Measurements from ENCODE around the gene ANKFY1.
"Not testable (repeated sequence)": the region's sequence is repeated elsewhere in the genome, so short reads cannot be mapped to it uniquely, and the experiment has no call there.

The ANKFY1 gene

GRCh38 chr17:4140125-4140524 lies 123.7 kb downstream of the ANKFY1 start:
- Histone ChIP-seq H3K27me3 (ENCODE audit: control insufficient read depth, insufficient read depth, low read length) (no peaks in the 10 kb centered on the region), H3K4me3 (ENCODE audit: low read depth, low read length) (no peak overlapping the region), H3K4me1 (ENCODE audit: control insufficient read depth, insufficient read depth, low read length) (peaks cover 12% of the 10 kb centered on the region; the same call in 1 of the 2 replicates), H3K9ac (ENCODE audit: low read length) (no peak overlapping the region), H3K36me3 (ENCODE audit: control insufficient read depth, insufficient read depth, low read length) (0 out of 2 replicates have a peak, but pooled peaks cover 5% of the 10 kb centered on the region), H3K27ac (ENCODE audit: low read depth, low read length) (no peak overlapping the region), H3K9me3 (ENCODE audit: control insufficient read depth, insufficient read depth, low read depth, low read length) (no peaks in the 10 kb centered on the region)

GRCh38 chr17:4138906-4139526 lies 124.8 kb downstream of the ANKFY1 start:
- not testable (repeated sequence) for H3K9ac ChIP-seq (ENCODE audit: low read length); H3K27ac ChIP-seq (ENCODE audit: low read depth, low read length); H3K36me3 ChIP-seq (ENCODE audit: control insufficient read depth, insufficient read depth, low read length); H3K4me1 ChIP-seq (ENCODE audit: control insufficient read depth, insufficient read depth, low read length); H3K4me3 ChIP-seq (ENCODE audit: low read depth, low read length); H3K27me3 ChIP-seq (ENCODE audit: control insufficient read depth, insufficient read depth, low read length); H3K9me3 ChIP-seq (ENCODE audit: control insufficient read depth, insufficient read depth, low read depth, low read length)

GRCh38 chr17:4136373-4136772 lies 127.4 kb downstream of the ANKFY1 start:
- no peak overlapping the region for H3K9ac ChIP-seq (ENCODE audit: low read length)
- H3K4me1 ChIP-seq (ENCODE audit: control insufficient read depth, insufficient read depth, low read length) = 0 out of 2 replicates have a peak, but pooled peaks cover under 1% of the 10 kb centered on the region
- H3K36me3 ChIP-seq (ENCODE audit: control insufficient read depth, insufficient read depth, low read length) = 0 out of 2 replicates have a peak, but pooled peaks cover 5% of the 10 kb centered on the region
- no peaks in the 10 kb centered on the region for H3K27me3 ChIP-seq (ENCODE audit: control insufficient read depth, insufficient read depth, low read length)
- H3K4me3 ChIP-seq (ENCODE audit: low read depth, low read length) = no peak overlapping the region
- H3K9me3 ChIP-seq (ENCODE audit: control insufficient read depth, insufficient read depth, low read depth, low read length) = no peaks in the 10 kb centered on the region
- H3K27ac ChIP-seq (ENCODE audit: low read depth, low read length) = no peak overlapping the region

GRCh38 chr17:4135489-4135888 lies 128.3 kb downstream of the ANKFY1 start:
- no peaks in the 10 kb centered on the region for H3K9me3 ChIP-seq (ENCODE audit: control insufficient read depth, insufficient read depth, low read depth, low read length)
- no peak overlapping the region for H3K9ac ChIP-seq (ENCODE audit: low read length)
- H3K36me3 ChIP-seq (ENCODE audit: control insufficient read depth, insufficient read depth, low read length) = 0 out of 2 replicates have a peak, but pooled peaks cover 5% of the 10 kb centered on the region
- no peaks in the 10 kb centered on the region for H3K27me3 ChIP-seq (ENCODE audit: control insufficient read depth, insufficient read depth, low read length)
- H3K27ac ChIP-seq (ENCODE audit: low read depth, low read length) = no peak overlapping the region
- no peaks in the 10 kb centered on the region for H3K4me1 ChIP-seq (ENCODE audit: control insufficient read depth, insufficient read depth, low read length)
- H3K4me3 ChIP-seq (ENCODE audit: low read depth, low read length) = no peak overlapping the region

- Histone ChIP-seq H3K27me3 (ENCODE audit: control insufficient read depth, insufficient read depth, low read length) (no peaks in the 10 kb centered on the region), H3K9me3 (ENCODE audit: control insufficient read depth, insufficient read depth, low read depth, low read length) (no peaks in the 10 kb centered on the region), H3K4me1 (ENCODE audit: control insufficient read depth, insufficient read depth, low read length) (no peaks in the 10 kb centered on the region), H3K36me3 (ENCODE audit: control insufficient read depth, insufficient read depth, low read length) (0 out of 2 replicates have a peak, but pooled peaks cover 5% of the 10 kb centered on the region), H3K9ac (ENCODE audit: low read length) (no peak overlapping the region), H3K27ac (ENCODE audit: low read depth, low read length) (no peak overlapping the region), H3K4me3 (ENCODE audit: low read depth, low read length) (no peak overlapping the region)
Measured at GRCh38 chr17:4134721-4135120, 129.1 kb downstream of the ANKFY1 start.

- Histone ChIP-seq H3K36me3 (ENCODE audit: control insufficient read depth, insufficient read depth, low read length) (no peaks in the 10 kb centered on the region), H3K9ac (ENCODE audit: low read length) (no peak overlapping the region), H3K27ac (ENCODE audit: low read depth, low read length) (no peak overlapping the region), H3K4me3 (ENCODE audit: low read depth, low read length) (no peak overlapping the region), H3K9me3 (ENCODE audit: control insufficient read depth, insufficient read depth, low read depth, low read length) (no peaks in the 10 kb centered on the region), H3K4me1 (ENCODE audit: control insufficient read depth, insufficient read depth, low read length) (no peaks in the 10 kb centered on the region), H3K27me3 (ENCODE audit: control insufficient read depth, insufficient read depth, low read length) (no peaks in the 10 kb centered on the region)
Measured at GRCh38 chr17:4130715-4131114, 133.1 kb downstream of the ANKFY1 start.

- Histone ChIP-seq H3K27ac (ENCODE audit: low read depth, low read length) (no peak overlapping the region), H3K36me3 (ENCODE audit: control insufficient read depth, insufficient read depth, low read length) (peaks cover 8% of the 10 kb centered on the region), H3K9me3 (ENCODE audit: control insufficient read depth, insufficient read depth, low read depth, low read length) (no peaks in the 10 kb centered on the region), H3K27me3 (ENCODE audit: control insufficient read depth, insufficient read depth, low read length) (no peaks in the 10 kb centered on the region), H3K4me3 (ENCODE audit: low read depth, low read length) (no peak overlapping the region), H3K9ac (ENCODE audit: low read length) (no peak overlapping the region), H3K4me1 (ENCODE audit: control insufficient read depth, insufficient read depth, low read length) (no peaks in the 10 kb centered on the region)
Measured at GRCh38 chr17:4127555-4127954, 136.2 kb downstream of the ANKFY1 start.

GRCh38 chr17:4125552-4125951 lies 138.2 kb downstream of the ANKFY1 start:
- Histone ChIP-seq H3K4me3 (ENCODE audit: low read depth, low read length) (no peak overlapping the region), H3K36me3 (ENCODE audit: control insufficient read depth, insufficient read depth, low read length) (peaks cover 21% of the 10 kb centered on the region), H3K27me3 (ENCODE audit: control insufficient read depth, insufficient read depth, low read length) (no peaks in the 10 kb centered on the region), H3K27ac (ENCODE audit: low read depth, low read length) (0 out of 2 replicates have a peak overlapping the region, but pooled peaks have one; percentile 1), H3K4me1 (ENCODE audit: control insufficient read depth, insufficient read depth, low read length) (no peaks in the 10 kb centered on the region), H3K9me3 (ENCODE audit: control insufficient read depth, insufficient read depth, low read depth, low read length) (no peaks in the 10 kb centered on the region), H3K9ac (ENCODE audit: low read length) (no peak overlapping the region)

GRCh38 chr17:4124999-4125398 lies 138.8 kb downstream of the ANKFY1 start:
- Histone ChIP-seq H3K36me3 (ENCODE audit: control insufficient read depth, insufficient read depth, low read length) (peaks cover 23% of the 10 kb centered on the region), H3K27ac (ENCODE audit: low read depth, low read length) (0 out of 2 replicates have a peak overlapping the region, but pooled peaks have one; percentile 1), H3K9ac (ENCODE audit: low read length) (no peak overlapping the region), H3K4me1 (ENCODE audit: control insufficient read depth, insufficient read depth, low read length) (no peaks in the 10 kb centered on the region), H3K9me3 (ENCODE audit: control insufficient read depth, insufficient read depth, low read depth, low read length) (no peaks in the 10 kb centered on the region), H3K4me3 (ENCODE audit: low read depth, low read length) (no peak overlapping the region), H3K27me3 (ENCODE audit: control insufficient read depth, insufficient read depth, low read length) (no peaks in the 10 kb centered on the region)

GRCh38 chr17:4120332-4120731 lies 143.4 kb downstream of the ANKFY1 start:
- H3K27ac ChIP-seq (ENCODE audit: low read depth, low read length) = no peak overlapping the region
- H3K4me3 ChIP-seq (ENCODE audit: low read depth, low read length) = no peak overlapping the region
- peaks cover 45% of the 10 kb centered on the region for H3K36me3 ChIP-seq (ENCODE audit: control insufficient read depth, insufficient read depth, low read length)
- no peaks in the 10 kb centered on the region for H3K9me3 ChIP-seq (ENCODE audit: control insufficient read depth, insufficient read depth, low read depth, low read length)
- H3K9ac ChIP-seq (ENCODE audit: low read length) = no peak overlapping the region
- no peaks in the 10 kb centered on the region for H3K27me3 ChIP-seq (ENCODE audit: control insufficient read depth, insufficient read depth, low read length)
- no peaks in the 10 kb centered on the region for H3K4me1 ChIP-seq (ENCODE audit: control insufficient read depth, insufficient read depth, low read length)

- no peaks in the 10 kb centered on the region for H3K27me3 ChIP-seq (ENCODE audit: control insufficient read depth, insufficient read depth, low read length)
- H3K9me3 ChIP-seq (ENCODE audit: control insufficient read depth, insufficient read depth, low read depth, low read length) = no peaks in the 10 kb centered on the region
- no peak overlapping the region for H3K27ac ChIP-seq (ENCODE audit: low read depth, low read length)
- H3K4me1 ChIP-seq (ENCODE audit: control insufficient read depth, insufficient read depth, low read length) = no peaks in the 10 kb centered on the region
- H3K4me3 ChIP-seq (ENCODE audit: low read depth, low read length) = no peak overlapping the region
- no peak overlapping the region for H3K9ac ChIP-seq (ENCODE audit: low read length)
- H3K36me3 ChIP-seq (ENCODE audit: control insufficient read depth, insufficient read depth, low read length) = peaks cover 49% of the 10 kb centered on the region
Measured at GRCh38 chr17:4119299-4119698, 144.5 kb downstream of the ANKFY1 start.

All from HUES6 (cell line).